Measurements from ENCODE around the gene UBR2. TPM values are rescaled to one million over a fixed set of nuclear protein-coding genes. Genes with fewer than 3 reads are reported as not detected.
A peak's percentile ranks its signal among the peaks of the same experiment; 100 is the strongest.

Gene UBR2
- total RNA-seq, 1 experiment from 2014 or later, result 28.4 TPM

DNA sequence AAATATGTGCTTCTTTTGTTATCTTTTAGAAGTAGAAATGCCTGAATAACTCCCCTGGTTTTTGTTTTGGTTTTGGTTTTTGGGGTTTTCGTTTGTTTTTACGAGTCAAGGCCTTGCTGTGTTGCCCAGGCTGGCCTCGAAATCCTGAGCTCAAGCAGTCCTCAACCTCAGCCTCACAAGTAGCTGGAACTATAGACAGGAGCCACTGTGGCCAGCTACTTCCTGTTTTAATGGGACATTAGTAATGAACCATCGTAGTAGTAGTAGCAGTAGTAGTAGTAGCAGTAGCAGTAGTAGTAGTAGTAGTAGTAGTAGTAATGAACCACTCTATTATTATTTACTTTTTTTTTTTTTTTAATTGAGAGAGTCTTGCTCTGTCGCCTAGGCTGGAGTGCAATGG lies 66.0 kb downstream of the UBR2 start:
- Histone ChIP-seq H3K9me2 (replicated peaks; ENCODE audit: insufficient read depth, low read length) (no peaks in the 10 kb centered on the region), H3K27me3 (ENCODE audit: low read length) (no peaks in the 10 kb centered on the region), H3K4me3 (ENCODE audit: low read length) (no peak overlapping the region), H3K4me1 (ENCODE audit: low read length) (no peaks in the 10 kb centered on the region), H2AFZ (ENCODE audit: low read length) (no peak overlapping the region), H3K9me3 (ENCODE audit: low read length) (no peaks in the 10 kb centered on the region), H3K9ac (ENCODE audit: low read length) (no peak overlapping the region), H3K79me2 (ENCODE audit: low read length) (peaks cover 22% of the 10 kb centered on the region), H3K36me3 (ENCODE audit: insufficient read depth, low read length) (peaks cover 19% of the 10 kb centered on the region; the same call in 1 of the 2 replicates), H3K4me2 (ENCODE audit: low read depth, low read length, poor library complexity, severe bottlenecking) (no peak overlapping the region), H4K20me1 (ENCODE audit: insufficient read depth, low read depth, low read length) (no peaks in the 10 kb centered on the region), H3K27ac (ENCODE audit: low read length) (no peak overlapping the region)
- no peak for DNase-seq

DNA sequence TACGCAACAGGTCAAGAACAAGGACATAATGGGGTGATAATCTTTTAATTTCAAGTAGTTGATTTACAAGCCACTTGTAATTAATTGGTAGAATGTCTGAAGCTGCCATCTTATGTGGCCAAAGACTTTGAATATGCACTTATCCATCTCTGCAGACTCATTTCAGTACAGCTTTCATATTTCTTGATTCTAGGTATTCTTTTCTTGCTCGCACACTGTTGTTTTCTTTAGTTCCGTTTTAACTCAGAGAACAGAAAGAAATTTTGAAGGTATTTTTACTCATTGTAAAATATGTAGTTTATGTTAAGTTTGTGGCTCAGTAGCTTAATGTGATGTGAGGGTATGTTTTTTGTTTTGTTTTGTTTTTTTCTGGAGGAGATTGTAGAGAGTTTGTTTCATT lies 73.9 kb downstream of the UBR2 start:
- H3K27ac ChIP-seq (ENCODE audit: low read length), result no peak overlapping the region
- H3K9me2 ChIP-seq (replicated peaks; ENCODE audit: insufficient read depth, low read length), result no peaks in the 10 kb centered on the region
- no peaks in the 10 kb centered on the region for H3K9me3 ChIP-seq (ENCODE audit: low read length)
- no peak for DNase-seq
- no peak overlapping the region for H3K4me3 ChIP-seq (ENCODE audit: low read length)
- no peak overlapping the region for H3K4me2 ChIP-seq (ENCODE audit: low read depth, low read length, poor library complexity, severe bottlenecking)
- H3K79me2 ChIP-seq (ENCODE audit: low read length), result 0 out of 2 replicates have a peak, but pooled peaks cover 3% of the 10 kb centered on the region
- H3K9ac ChIP-seq (ENCODE audit: low read length), result no peak overlapping the region
- H4K20me1 ChIP-seq (ENCODE audit: insufficient read depth, low read depth, low read length), result no peaks in the 10 kb centered on the region
- H3K36me3 ChIP-seq (ENCODE audit: insufficient read depth, low read length), result peaks cover 38% of the 10 kb centered on the region
- H2AFZ ChIP-seq (ENCODE audit: low read length), result no peak overlapping the region
- no peaks in the 10 kb centered on the region for H3K4me1 ChIP-seq (ENCODE audit: low read length)
- no peaks in the 10 kb centered on the region for H3K27me3 ChIP-seq (ENCODE audit: low read length)

DNA sequence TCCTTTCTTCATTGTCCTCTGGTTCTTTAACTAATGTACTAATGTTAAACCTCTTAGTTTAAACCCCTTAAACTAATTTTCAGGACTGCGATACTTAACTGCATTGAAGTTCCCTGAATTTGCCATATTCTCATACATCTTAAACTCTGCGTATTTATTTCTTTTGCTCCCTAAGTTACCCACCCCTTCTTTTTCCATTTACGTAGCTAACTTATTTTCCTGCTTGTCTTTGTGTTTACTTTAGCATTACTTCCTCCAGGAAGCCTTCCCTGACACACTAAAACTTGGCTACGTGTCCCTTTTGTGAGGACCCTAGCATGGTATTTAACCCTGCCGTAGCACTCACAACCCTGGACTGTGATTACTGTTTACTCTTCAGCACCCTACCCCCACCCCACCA lies 79.0 kb downstream of the UBR2 start:
- Histone ChIP-seq H3K27me3 (ENCODE audit: low read length) (no peaks in the 10 kb centered on the region), H3K9me2 (replicated peaks; ENCODE audit: insufficient read depth, low read length) (no peaks in the 10 kb centered on the region), H4K20me1 (ENCODE audit: insufficient read depth, low read depth, low read length) (no peaks in the 10 kb centered on the region), H2AFZ (ENCODE audit: low read length) (no peak overlapping the region), H3K9me3 (ENCODE audit: low read length) (no peaks in the 10 kb centered on the region), H3K79me2 (ENCODE audit: low read length) (no peaks in the 10 kb centered on the region), H3K27ac (ENCODE audit: low read length) (no peak overlapping the region), H3K4me2 (ENCODE audit: low read depth, low read length, poor library complexity, severe bottlenecking) (no peak overlapping the region), H3K4me3 (ENCODE audit: low read length) (no peak overlapping the region), H3K9ac (ENCODE audit: low read length) (no peak overlapping the region), H3K4me1 (ENCODE audit: low read length) (no peaks in the 10 kb centered on the region), H3K36me3 (ENCODE audit: insufficient read depth, low read length) (peaks cover 36% of the 10 kb centered on the region; the same call in 1 of the 2 replicates)
- DNase-seq, result no peak

DNA sequence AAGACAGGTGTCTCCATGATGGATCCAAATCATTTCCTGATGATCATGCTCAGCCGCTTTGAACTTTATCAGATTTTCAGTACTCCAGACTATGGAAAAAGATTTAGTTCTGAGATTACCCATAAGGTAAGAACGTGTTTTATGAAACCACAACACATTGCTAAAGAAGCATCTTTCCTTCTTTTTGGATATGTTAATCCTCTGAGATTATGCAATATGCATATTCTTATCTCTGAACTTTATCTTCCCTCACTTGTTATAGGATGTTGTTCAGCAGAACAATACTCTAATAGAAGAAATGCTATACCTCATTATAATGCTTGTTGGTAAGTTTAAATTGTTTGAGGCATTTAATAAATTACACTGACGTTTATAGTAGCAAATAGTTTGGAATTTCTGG lies 80.4 kb downstream of the UBR2 start:
- Histone ChIP-seq H3K27me3 (ENCODE audit: low read length) (no peaks in the 10 kb centered on the region), H3K4me1 (ENCODE audit: low read length) (no peaks in the 10 kb centered on the region), H4K20me1 (ENCODE audit: insufficient read depth, low read depth, low read length) (no peaks in the 10 kb centered on the region), H2AFZ (ENCODE audit: low read length) (no peak overlapping the region), H3K4me2 (ENCODE audit: low read depth, low read length, poor library complexity, severe bottlenecking) (no peak overlapping the region), H3K9me2 (replicated peaks; ENCODE audit: insufficient read depth, low read length) (no peaks in the 10 kb centered on the region), H3K4me3 (ENCODE audit: low read length) (no peak overlapping the region), H3K79me2 (ENCODE audit: low read length) (no peaks in the 10 kb centered on the region), H3K9ac (ENCODE audit: low read length) (no peak overlapping the region), H3K27ac (ENCODE audit: low read length) (no peak overlapping the region), H3K36me3 (ENCODE audit: insufficient read depth, low read length) (peaks cover 39% of the 10 kb centered on the region; the same call in 1 of the 2 replicates), H3K9me3 (ENCODE audit: low read length) (no peaks in the 10 kb centered on the region)
- DNase-seq, result no peak

GRCh38 chr6:42652024-42652746 lies 88.4 kb downstream of the UBR2 start:
- H3K9me3 ChIP-seq (ENCODE audit: low read length), result no peaks in the 10 kb centered on the region
- no peak overlapping the region for H3K9ac ChIP-seq (ENCODE audit: low read length)
- H3K36me3 ChIP-seq (ENCODE audit: insufficient read depth, low read length), result peaks cover 47% of the 10 kb centered on the region
- no peak for DNase-seq
- no peak overlapping the region for H2AFZ ChIP-seq (ENCODE audit: low read length)
- H3K9me2 ChIP-seq (replicated peaks; ENCODE audit: insufficient read depth, low read length), result no peaks in the 10 kb centered on the region
- no peak overlapping the region for H3K4me3 ChIP-seq (ENCODE audit: low read length)
- no peaks in the 10 kb centered on the region for H3K27me3 ChIP-seq (ENCODE audit: low read length)
- no peak overlapping the region for H3K27ac ChIP-seq (ENCODE audit: low read length)
- peaks cover under 1% of the 10 kb centered on the region for H3K4me1 ChIP-seq (ENCODE audit: low read length)
- no peak overlapping the region for H3K4me2 ChIP-seq (ENCODE audit: low read depth, low read length, poor library complexity, severe bottlenecking)
- no peaks in the 10 kb centered on the region for H3K79me2 ChIP-seq (ENCODE audit: low read length)
- no peaks in the 10 kb centered on the region for H4K20me1 ChIP-seq (ENCODE audit: insufficient read depth, low read depth, low read length)

DNA sequence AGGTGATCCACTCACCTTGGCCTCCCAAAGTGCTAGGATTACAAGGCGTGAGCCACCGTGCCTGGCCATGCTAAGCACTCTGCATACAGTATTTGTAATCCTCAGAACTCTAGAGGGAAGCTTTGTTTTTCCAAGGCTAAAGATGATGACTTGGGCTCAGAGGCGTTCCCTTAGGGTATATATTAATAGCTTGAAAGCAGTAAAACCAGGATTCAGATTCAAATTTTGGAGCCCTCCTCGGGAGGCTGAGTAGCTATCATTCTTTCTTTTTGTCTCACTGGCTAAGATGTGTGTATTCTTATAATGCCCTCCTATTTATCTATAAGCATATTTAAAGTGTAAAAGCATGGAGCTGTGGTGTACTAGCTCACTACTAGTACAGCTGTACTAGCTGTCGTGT lies 90.0 kb downstream of the UBR2 start:
- H3K9me2 ChIP-seq (replicated peaks; ENCODE audit: insufficient read depth, low read length), result no peaks in the 10 kb centered on the region
- no peak for DNase-seq
- H4K20me1 ChIP-seq (ENCODE audit: insufficient read depth, low read depth, low read length), result no peaks in the 10 kb centered on the region
- no peaks in the 10 kb centered on the region for H3K9me3 ChIP-seq (ENCODE audit: low read length)
- no peak overlapping the region for H3K27ac ChIP-seq (ENCODE audit: low read length)
- H3K79me2 ChIP-seq (ENCODE audit: low read length), result no peaks in the 10 kb centered on the region
- H3K4me3 ChIP-seq (ENCODE audit: low read length), result no peak overlapping the region
- no peaks in the 10 kb centered on the region for H3K27me3 ChIP-seq (ENCODE audit: low read length)
- H2AFZ ChIP-seq (ENCODE audit: low read length), result no peak overlapping the region
- H3K9ac ChIP-seq (ENCODE audit: low read length), result no peak overlapping the region
- peaks cover 7% of the 10 kb centered on the region for H3K4me1 ChIP-seq (ENCODE audit: low read length)
- no peak overlapping the region for H3K4me2 ChIP-seq (ENCODE audit: low read depth, low read length, poor library complexity, severe bottlenecking)
- peaks cover 53% of the 10 kb centered on the region for H3K36me3 ChIP-seq (ENCODE audit: insufficient read depth, low read length)

GRCh38 chr6:42659806-42660205 lies 96.0 kb downstream of the UBR2 start:
- H3K79me2 ChIP-seq (ENCODE audit: low read length), result no peaks in the 10 kb centered on the region
- H3K27me3 ChIP-seq (ENCODE audit: low read length), result no peaks in the 10 kb centered on the region
- no peak overlapping the region for H3K9ac ChIP-seq (ENCODE audit: low read length)
- no peak for DNase-seq
- no peaks in the 10 kb centered on the region for H4K20me1 ChIP-seq (ENCODE audit: insufficient read depth, low read depth, low read length)
- peaks cover 12% of the 10 kb centered on the region for H3K4me1 ChIP-seq (ENCODE audit: low read length)
- H3K4me3 ChIP-seq (ENCODE audit: low read length), result no peak overlapping the region
- peaks cover 54% of the 10 kb centered on the region; the same call in 1 of the 2 replicates for H3K36me3 ChIP-seq (ENCODE audit: insufficient read depth, low read length)
- no peak overlapping the region for H3K4me2 ChIP-seq (ENCODE audit: low read depth, low read length, poor library complexity, severe bottlenecking)
- no peaks in the 10 kb centered on the region for H3K9me3 ChIP-seq (ENCODE audit: low read length)
- no peaks in the 10 kb centered on the region for H3K9me2 ChIP-seq (replicated peaks; ENCODE audit: insufficient read depth, low read length)
- H2AFZ ChIP-seq (ENCODE audit: low read length), result no peak overlapping the region
- H3K27ac ChIP-seq (ENCODE audit: low read length), result no peak overlapping the region

DNA sequence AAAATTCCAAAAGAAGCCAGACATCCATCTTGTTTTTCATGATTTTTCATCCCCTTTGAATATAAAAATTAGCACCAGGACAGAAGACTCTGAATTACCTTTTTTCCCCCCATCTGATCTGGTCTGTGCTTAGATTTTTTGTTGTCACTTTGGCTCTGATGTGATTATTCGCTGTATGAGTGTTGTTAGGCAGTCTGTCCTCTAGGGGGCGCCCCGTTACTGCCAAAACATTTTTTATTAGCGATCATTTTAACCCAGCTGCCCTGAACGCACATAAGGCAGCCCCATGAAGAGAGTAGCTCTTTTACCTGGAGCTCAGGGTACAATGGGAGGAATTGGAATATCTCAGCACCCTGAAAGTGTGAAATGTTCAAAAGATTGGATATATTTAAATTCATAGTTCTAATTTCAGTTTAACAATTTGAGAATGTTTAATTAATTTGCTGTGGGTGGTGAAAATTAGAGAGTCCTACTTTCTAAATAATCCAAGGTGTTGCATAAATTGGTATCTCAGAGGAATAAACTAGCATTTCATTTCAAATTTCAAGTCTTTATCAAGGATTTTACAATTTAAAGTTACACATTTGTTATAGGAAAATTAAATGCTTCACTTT lies 97.8 kb downstream of the UBR2 start:
- Histone ChIP-seq H3K9me3 (ENCODE audit: low read length) (no peaks in the 10 kb centered on the region), H3K27ac (ENCODE audit: low read length) (peak overlapping the region; percentile 52), H3K4me3 (ENCODE audit: low read length) (no peak overlapping the region), H3K79me2 (ENCODE audit: low read length) (no peaks in the 10 kb centered on the region), H3K4me2 (ENCODE audit: low read depth, low read length, poor library complexity, severe bottlenecking) (peak overlapping the region; percentile 6), H3K4me1 (ENCODE audit: low read length) (peaks cover 12% of the 10 kb centered on the region), H3K27me3 (ENCODE audit: low read length) (no peaks in the 10 kb centered on the region), H3K9me2 (replicated peaks; ENCODE audit: insufficient read depth, low read length) (no peaks in the 10 kb centered on the region), H3K9ac (ENCODE audit: low read length) (no peak overlapping the region), H4K20me1 (ENCODE audit: insufficient read depth, low read depth, low read length) (no peaks in the 10 kb centered on the region), H3K36me3 (ENCODE audit: insufficient read depth, low read length) (peaks cover 66% of the 10 kb centered on the region; the same call in 1 of the 2 replicates), H2AFZ (ENCODE audit: low read length) (no peak overlapping the region)
- DNase-seq, result peak; percentile 89

Measured in Karpas-422 (cell line).